ENCODE results near the gene PPP1R3F. TPM values are rescaled to one million over a fixed set of nuclear protein-coding genes. Genes with fewer than 3 reads are reported as not detected.

The PPP1R3F gene
- total RNA-seq, 1 experiment from 2014 or later, result 7.3 TPM

DNA sequence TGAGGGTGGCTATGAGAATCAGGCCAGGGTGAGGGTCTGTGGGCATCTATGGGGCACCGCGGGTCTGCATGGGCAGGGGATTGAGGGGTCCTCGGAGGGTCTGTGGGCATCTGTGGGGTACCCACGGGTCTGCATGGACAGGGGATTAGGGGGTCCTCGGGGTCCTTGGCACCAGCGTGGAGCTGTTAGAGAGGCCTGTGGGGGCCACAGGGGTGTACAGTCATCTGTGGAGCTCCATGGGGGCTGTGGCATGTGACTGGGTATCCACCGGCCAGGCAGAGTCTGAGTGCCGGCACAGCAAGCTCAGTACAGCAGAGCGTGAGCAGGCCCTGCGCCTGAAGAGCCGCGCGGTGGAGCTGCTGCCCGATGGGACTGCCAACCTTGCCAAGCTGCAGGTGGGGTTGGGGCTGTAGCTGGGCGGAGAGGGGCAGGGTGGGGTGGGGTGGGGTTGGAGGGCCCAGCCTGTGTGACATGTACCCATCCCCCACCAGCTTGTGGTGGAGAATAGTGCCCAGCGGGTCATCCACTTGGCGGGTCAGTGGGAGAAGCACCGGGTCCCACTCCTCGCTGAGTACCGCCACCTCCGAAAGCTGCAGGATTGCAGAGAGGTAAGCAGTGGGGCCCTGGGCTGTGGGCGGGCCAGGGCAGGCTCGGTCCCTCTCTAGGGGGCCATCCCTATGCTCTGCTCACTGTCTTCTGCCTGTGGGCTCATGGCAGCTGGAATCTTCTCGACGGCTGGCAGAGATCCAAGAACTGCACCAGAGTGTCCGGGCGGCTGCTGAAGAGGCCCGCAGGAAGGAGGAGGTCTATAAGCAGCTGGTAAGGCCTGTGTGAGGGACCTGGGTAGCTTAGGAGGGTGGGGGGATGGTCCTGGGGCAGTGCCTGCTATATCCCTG, 21.4 kb upstream of the PPP1R3F start:
- WGBS (ENCODE audit: extremely low coverage, insufficient read length, low lambda C conversion rate), result no CpG with 5 or more reads among the region's 28 CpGs
- H3K4ac ChIP-seq (ENCODE audit: low read depth, low read length), result no peak overlapping the region
- H4K20me1 ChIP-seq (ENCODE audit: control insufficient read depth, insufficient read depth, insufficient read length), result no peaks in the 10 kb centered on the region
- no peaks in the 10 kb centered on the region for H3K4me1 ChIP-seq (ENCODE audit: insufficient read depth, low read length)
- no peak overlapping the region for H4K91ac ChIP-seq (ENCODE audit: insufficient read length, low read depth, low read length)
- Mint-ChIP-seq H3K4me1 (no peaks in the 10 kb centered on the region), H3K4me3 (no peak overlapping the region), H3K27me3 (ENCODE audit: low read depth) (no peaks in the 10 kb centered on the region; the same call in 1 of the 2 replicates), H3K27ac (no peak overlapping the region), H3K9me3 (peaks cover 70 to 82% of the 10 kb centered on the region in 2 experiments), H3K36me3 (ENCODE audit: insufficient read depth in 1 of 3, low read depth in 3 of 3) (peaks cover 17 to 49% (median 26%) of the 10 kb centered on the region in 3 experiments)
- H3K79me2 ChIP-seq (ENCODE audit: insufficient read depth, low read length), result no peaks in the 10 kb centered on the region
- H2AK5ac ChIP-seq (ENCODE audit: insufficient read length, low read length), result no peak overlapping the region
- H2BK15ac ChIP-seq (ENCODE audit: low read depth, low read length), result no peak overlapping the region
- H4K8ac ChIP-seq (replicated peaks; ENCODE audit: insufficient read length, low read depth, low read length), result no peak overlapping the region
- H3K27ac ChIP-seq (ENCODE audit: insufficient read length, low read depth, low read length), result no peak overlapping the region
- no peak overlapping the region for H2BK12ac ChIP-seq (ENCODE audit: insufficient read length, low read depth, low read length)
- H3K18ac ChIP-seq (ENCODE audit: insufficient read length, low read depth, low read length), result no peak overlapping the region
- H2BK5ac ChIP-seq (ENCODE audit: insufficient read length, low read length), result no peak overlapping the region
- H2BK20ac ChIP-seq (ENCODE audit: low read depth, low read length, poor library complexity, severe bottlenecking), result no peak overlapping the region
- H3K9me3 ChIP-seq (ENCODE audit: control insufficient read depth, low read depth, low read length), result peaks cover 30% of the 10 kb centered on the region
- H4K5ac ChIP-seq (ENCODE audit: insufficient read length, low read depth, low read length), result no peak overlapping the region
- TF ChIP-seq, protein P1, sequence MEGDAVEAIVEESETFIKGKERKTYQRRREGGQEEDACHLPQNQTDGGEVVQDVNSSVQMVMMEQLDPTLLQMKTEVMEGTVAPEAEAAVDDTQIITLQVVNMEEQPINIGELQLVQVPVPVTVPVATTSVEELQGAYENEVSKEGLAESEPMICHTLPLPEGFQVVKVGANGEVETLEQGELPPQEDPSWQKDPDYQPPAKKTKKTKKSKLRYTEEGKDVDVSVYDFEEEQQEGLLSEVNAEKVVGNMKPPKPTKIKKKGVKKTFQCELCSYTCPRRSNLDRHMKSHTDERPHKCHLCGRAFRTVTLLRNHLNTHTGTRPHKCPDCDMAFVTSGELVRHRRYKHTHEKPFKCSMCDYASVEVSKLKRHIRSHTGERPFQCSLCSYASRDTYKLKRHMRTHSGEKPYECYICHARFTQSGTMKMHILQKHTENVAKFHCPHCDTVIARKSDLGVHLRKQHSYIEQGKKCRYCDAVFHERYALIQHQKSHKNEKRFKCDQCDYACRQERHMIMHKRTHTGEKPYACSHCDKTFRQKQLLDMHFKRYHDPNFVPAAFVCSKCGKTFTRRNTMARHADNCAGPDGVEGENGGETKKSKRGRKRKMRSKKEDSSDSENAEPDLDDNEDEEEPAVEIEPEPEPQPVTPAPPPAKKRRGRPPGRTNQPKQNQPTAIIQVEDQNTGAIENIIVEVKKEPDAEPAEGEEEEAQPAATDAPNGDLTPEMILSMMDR (conservative IDR thresholded peaks at IDR 0.05), result no peak
- no peak overlapping the region for H3K23ac ChIP-seq (ENCODE audit: insufficient read length, low read depth, low read length)
- no peak overlapping the region for H3K56ac ChIP-seq (ENCODE audit: insufficient read length, low read depth, low read length)
- no peak overlapping the region for H3T11ph ChIP-seq (ENCODE audit: low read length)
- H3K9ac ChIP-seq (ENCODE audit: extremely low read depth, insufficient read length, low read length), result no peak overlapping the region
- no peaks in the 10 kb centered on the region for H3K27me3 ChIP-seq (ENCODE audit: insufficient read depth, low read length)
- H3K14ac ChIP-seq (ENCODE audit: insufficient read depth, low read length), result no peak overlapping the region
- no peak overlapping the region for H2AFZ ChIP-seq (ENCODE audit: low read length)
- H3K4me2 ChIP-seq (ENCODE audit: insufficient read depth, insufficient read length, low read length), result no peak overlapping the region
- H2BK120ac ChIP-seq (ENCODE audit: low read depth, low read length, poor library complexity, severe bottlenecking), result no peak overlapping the region
- H3K79me1 ChIP-seq (ENCODE audit: insufficient read depth, low read depth, low read length, poor library complexity, severe bottlenecking), result no peaks in the 10 kb centered on the region
- no peaks in the 10 kb centered on the region for H3K23me2 ChIP-seq (ENCODE audit: insufficient read length, low read depth, low read length, poor library complexity, severe bottlenecking)
- no peak for DNase-seq

All from H9 (cell line).